Hepatocyte (in vitro differentiated cells): ENCODE results near the gene MPDZ. TPM values are rescaled to one million over a fixed set of nuclear protein-coding genes. Genes with fewer than 3 reads are reported as not detected.

Experiments used
- DNase-seq: peaks from one replicate; pipeline ENCODE4 v3.0.0-alpha.2; 2016; ENCODE audit warnings: low spot score
- H2AFZ ChIP-seq: fragments of 200-600 bp; sonication (generic); 2 replicates; pipeline ENCODE4 v1.6.0; 2016; ENCODE audit warnings: antibody characterized with exemption, mild to moderate bottlenecking
- H3K27ac ChIP-seq: fragments of 200-600 bp; sonication (generic); 2 replicates; pipeline ENCODE4 v1.5.1; 2016; ENCODE audit warnings: mild to moderate bottlenecking
- H3K27me3 ChIP-seq: fragments of 200-600 bp; sonication (generic); 2 replicates; pipeline ENCODE4 v1.6.1; 2016
- H3K36me3 ChIP-seq: fragments of 200-600 bp; sonication (generic); replicated peaks from 2 replicates; pipeline ENCODE4 v1.5.1; 2016; ENCODE audit warnings: low read depth; ENCODE audit not compliant: insufficient read depth
- H3K4me1 ChIP-seq: fragments of 200-600 bp; sonication (generic); 2 replicates; pipeline ENCODE4 v1.5.1; 2016; ENCODE audit warnings: mild to moderate bottlenecking, moderate library complexity; ENCODE audit not compliant: insufficient read depth
- H3K4me2 ChIP-seq: fragments of 200-600 bp; sonication (generic); 2 replicates; pipeline ENCODE4 v1.6.0; 2016
- H3K4me3 ChIP-seq: fragments of 200-600 bp; sonication (generic); 2 replicates; pipeline ENCODE4 v1.5.1; 2016; ENCODE audit warnings: mild to moderate bottlenecking
- H3K79me2 ChIP-seq: fragments of 200-600 bp; sonication (generic); 2 replicates; pipeline ENCODE4 v1.6.0; 2017; ENCODE audit warnings: mild to moderate bottlenecking
- H3K9me2 ChIP-seq: fragments of 200-600 bp; sonication (generic); replicated peaks from 2 replicates; pipeline ENCODE4 v1.6.0; 2017; ENCODE audit warnings: mild to moderate bottlenecking; ENCODE audit not compliant: insufficient read depth
- H3K9me3 ChIP-seq: fragments of 200-600 bp; sonication (generic); 2 replicates; pipeline ENCODE4 v1.5.1; 2016; ENCODE audit warnings: low read depth, mild to moderate bottlenecking
- H4K20me1 ChIP-seq: fragments of 200-600 bp; sonication (generic); 2 replicates; pipeline ENCODE4 v1.6.0; 2016; ENCODE audit warnings: mild to moderate bottlenecking; ENCODE audit not compliant: insufficient read depth, poor library complexity, severe bottlenecking
- CTCF ChIP-seq: fragments of 200-600 bp; sonication (generic); IDR thresholded peaks from 2 replicates; pipeline ENCODE4 v1.5.1; 2016; ENCODE audit warnings: antibody characterized with exemption, mild to moderate bottlenecking; ENCODE audit not compliant: poor library complexity
- EZH2 ChIP-seq: fragments of 200-600 bp; sonication (generic); IDR thresholded peaks from 2 replicates; pipeline ENCODE4 v1.6.1; 2016; ENCODE audit warnings: antibody characterized with exemption, mild to moderate bottlenecking, borderline replicate concordance
- EZH2phosphoT487 ChIP-seq: fragments of 200-600 bp; sonication (generic); IDR thresholded peaks from one replicate; pipeline ENCODE4 v1.6.1; 2018; ENCODE audit warnings: antibody characterized with exemption, mild to moderate bottlenecking, low read depth, moderate library complexity; ENCODE audit not compliant: unreplicated experiment, severe bottlenecking
- WGBS: methylation state at CpG from one replicate; pipeline ENCODE4 v1.1.6; 2016; ENCODE audit warnings: low lambda C conversion rate; ENCODE audit errors: missing lambda C conversion rate; 5-methylcytosine and 5-hydroxymethylcytosine counted together
- polyA plus RNA-seq: library from polyadenylated mRNA; unstranded; fragments of >200 nt; fragmentation: Nextera tagmentation; extraction: Ambion mirVana; gene quantifications from 2 replicates; pipeline ENCODE4 v1.2.1, GENCODE V29; 2016
- total RNA-seq: library from RNA; depleted of rRNA; stranded (reverse); fragments of >200 nt; gene quantifications from 2 replicates; pipeline ENCODE4 v1.2.3, GENCODE V29; 2014

The MPDZ gene
- total and polyA plus RNA-seq, 2 experiments from 2014 or later, result 16.7 to 45.5 TPM

- no peak overlapping the region for H2AFZ ChIP-seq
- no peak overlapping the region for H3K4me2 ChIP-seq
- no peaks in the 10 kb centered on the region for H3K36me3 ChIP-seq
- H3K9me3 ChIP-seq, result no peaks in the 10 kb centered on the region
- TF ChIP-seq CTCF (no peak), EZH2 (no peak), EZH2phosphoT487 (no peak)
- 93% methylated on average over 2 of the region's 2 CpGs for WGBS
- H3K27me3 ChIP-seq, result no peaks in the 10 kb centered on the region
- H3K79me2 ChIP-seq, result no peaks in the 10 kb centered on the region
- no peak overlapping the region for H3K4me3 ChIP-seq
- DNase-seq, result no peak
- no peaks in the 10 kb centered on the region for H4K20me1 ChIP-seq
- H3K9me2 ChIP-seq, result no peaks in the 10 kb centered on the region
- no peaks in the 10 kb centered on the region for H3K4me1 ChIP-seq
- H3K27ac ChIP-seq, result peak overlapping the region; percentile 6
These were observed 113.5 kb downstream of the MPDZ start for GRCh38 chr9:13165956-13166355.

GRCh38 chr9:13165236-13165945 lies 114.1 kb downstream of the MPDZ start:
- Histone ChIP-seq H3K4me3 (no peak overlapping the region), H2AFZ (no peak overlapping the region), H4K20me1 (no peaks in the 10 kb centered on the region), H3K36me3 (no peaks in the 10 kb centered on the region), H3K9me3 (no peaks in the 10 kb centered on the region), H3K9me2 (no peaks in the 10 kb centered on the region), H3K79me2 (no peaks in the 10 kb centered on the region), H3K4me2 (no peak overlapping the region), H3K4me1 (no peaks in the 10 kb centered on the region), H3K27ac (peak overlapping the region; percentile 6), H3K27me3 (no peaks in the 10 kb centered on the region)
- no peak for DNase-seq
- TF ChIP-seq EZH2phosphoT487 (no peak), EZH2 (no peak), CTCF (no peak)
- 94% methylated on average over 7 of the region's 7 CpGs for WGBS

GRCh38 chr9:13163946-13164345 lies 115.5 kb downstream of the MPDZ start:
- TF ChIP-seq EZH2phosphoT487 (no peak), CTCF (no peak), EZH2 (no peak)
- 96% methylated on average over 2 of the region's 2 CpGs for WGBS
- no peaks in the 10 kb centered on the region for H3K36me3 ChIP-seq
- no peaks in the 10 kb centered on the region for H3K9me2 ChIP-seq
- no peaks in the 10 kb centered on the region for H3K4me1 ChIP-seq
- no peaks in the 10 kb centered on the region for H3K27me3 ChIP-seq
- no peaks in the 10 kb centered on the region for H3K79me2 ChIP-seq
- no peak overlapping the region for H3K4me3 ChIP-seq
- no peaks in the 10 kb centered on the region for H3K9me3 ChIP-seq
- H3K27ac ChIP-seq, result no peak overlapping the region
- DNase-seq, result no peak
- no peaks in the 10 kb centered on the region for H4K20me1 ChIP-seq
- H2AFZ ChIP-seq, result no peak overlapping the region
- no peak overlapping the region for H3K4me2 ChIP-seq
